ENCODE data around the gene HMGXB3. TPM values are rescaled to one million over a fixed set of nuclear protein-coding genes. Genes with fewer than 3 reads are reported as not detected.
"Not testable (repeated sequence)": the region's sequence is repeated elsewhere in the genome, so short reads cannot be mapped to it uniquely, and the experiment has no call there.

Gene HMGXB3
- total RNA-seq, 1 experiment from 2014 or later: 23.8 TPM

GRCh38 chr5:150021491-150022157 lies 21.1 kb downstream of the HMGXB3 start:
- Histone ChIP-seq H3K27me3 (ENCODE audit: control insufficient read depth, insufficient read depth, low read length) (no peaks in the 10 kb centered on the region), H3K4me3 (ENCODE audit: insufficient read depth, low read depth, low read length) (no peak overlapping the region), H3K36me3 (replicated peaks; ENCODE audit: control insufficient read depth, insufficient read depth, low read length) (peaks cover 22% of the 10 kb centered on the region)
- DNase-seq: no peak

- DNase-seq: no peak
- Histone ChIP-seq H3K36me3 (replicated peaks; ENCODE audit: control insufficient read depth, insufficient read depth, low read length) (peaks cover 26% of the 10 kb centered on the region), H3K27me3 (ENCODE audit: control insufficient read depth, insufficient read depth, low read length) (no peaks in the 10 kb centered on the region), H3K4me3 (ENCODE audit: insufficient read depth, low read depth, low read length) (no peak overlapping the region)
These were observed 21.6 kb downstream of the HMGXB3 start for GRCh38 chr5:150022158-150022531.

- no peak overlapping the region for H3K4me3 ChIP-seq (ENCODE audit: insufficient read depth, low read depth, low read length)
- no peaks in the 10 kb centered on the region for H3K27me3 ChIP-seq (ENCODE audit: control insufficient read depth, insufficient read depth, low read length)
- H3K36me3 ChIP-seq (replicated peaks; ENCODE audit: control insufficient read depth, insufficient read depth, low read length): peaks cover 27% of the 10 kb centered on the region
- DNase-seq: no peak
These were observed 22.1 kb downstream of the HMGXB3 start for GRCh38 chr5:150022681-150023080.

- Histone ChIP-seq H3K27me3 (ENCODE audit: control insufficient read depth, insufficient read depth, low read length) (no peaks in the 10 kb centered on the region), H3K36me3 (replicated peaks; ENCODE audit: control insufficient read depth, insufficient read depth, low read length) (peaks cover 25% of the 10 kb centered on the region), H3K4me3 (ENCODE audit: insufficient read depth, low read depth, low read length) (no peak overlapping the region)
- no peak for DNase-seq
These were observed 22.6 kb downstream of the HMGXB3 start for GRCh38 chr5:150023136-150023535.

GRCh38 chr5:150024346-150024984 lies 23.9 kb downstream of the HMGXB3 start:
- Histone ChIP-seq H3K27me3 (ENCODE audit: control insufficient read depth, insufficient read depth, low read length) (no peaks in the 10 kb centered on the region), H3K4me3 (ENCODE audit: insufficient read depth, low read depth, low read length) (no peak overlapping the region), H3K36me3 (replicated peaks; ENCODE audit: control insufficient read depth, insufficient read depth, low read length) (peaks cover 25% of the 10 kb centered on the region)
- DNase-seq: no peak

- Histone ChIP-seq H3K36me3 (replicated peaks; ENCODE audit: control insufficient read depth, insufficient read depth, low read length) (peaks cover 28% of the 10 kb centered on the region), H3K27me3 (ENCODE audit: control insufficient read depth, insufficient read depth, low read length) (no peaks in the 10 kb centered on the region), H3K4me3 (ENCODE audit: insufficient read depth, low read depth, low read length) (no peak overlapping the region)
- no peak for DNase-seq
These were observed 26.2 kb downstream of the HMGXB3 start for GRCh38 chr5:150026682-150027172.

GRCh38 chr5:150028047-150028446 lies 27.5 kb downstream of the HMGXB3 start:
- H3K27me3 ChIP-seq (ENCODE audit: control insufficient read depth, insufficient read depth, low read length); DNase-seq; H3K4me3 ChIP-seq (ENCODE audit: insufficient read depth, low read depth, low read length): not testable (repeated sequence)
- peaks cover 38% of the 10 kb centered on the region for H3K36me3 ChIP-seq (replicated peaks; ENCODE audit: control insufficient read depth, insufficient read depth, low read length)

- no peak for DNase-seq
- Histone ChIP-seq H3K36me3 (replicated peaks; ENCODE audit: control insufficient read depth, insufficient read depth, low read length) (peaks cover 43% of the 10 kb centered on the region), H3K27me3 (ENCODE audit: control insufficient read depth, insufficient read depth, low read length) (no peaks in the 10 kb centered on the region), H3K4me3 (ENCODE audit: insufficient read depth, low read depth, low read length) (no peak overlapping the region)
These were observed 32.8 kb downstream of the HMGXB3 start for GRCh38 chr5:150033334-150033733.

- DNase-seq: no peak
- no peaks in the 10 kb centered on the region for H3K27me3 ChIP-seq (ENCODE audit: control insufficient read depth, insufficient read depth, low read length)
- H3K4me3 ChIP-seq (ENCODE audit: insufficient read depth, low read depth, low read length): no peak overlapping the region
- peaks cover 43% of the 10 kb centered on the region for H3K36me3 ChIP-seq (replicated peaks; ENCODE audit: control insufficient read depth, insufficient read depth, low read length)
These were observed 34.1 kb downstream of the HMGXB3 start for GRCh38 chr5:150034662-150035061.

GRCh38 chr5:150035139-150035895 lies 34.8 kb downstream of the HMGXB3 start:
- no peak for DNase-seq
- Histone ChIP-seq H3K27me3 (ENCODE audit: control insufficient read depth, insufficient read depth, low read length) (no peaks in the 10 kb centered on the region), H3K36me3 (replicated peaks; ENCODE audit: control insufficient read depth, insufficient read depth, low read length) (peaks cover 40% of the 10 kb centered on the region), H3K4me3 (ENCODE audit: insufficient read depth, low read depth, low read length) (no peak overlapping the region)

- no peak overlapping the region for H3K4me3 ChIP-seq (ENCODE audit: insufficient read depth, low read depth, low read length)
- peaks cover 43% of the 10 kb centered on the region for H3K36me3 ChIP-seq (replicated peaks; ENCODE audit: control insufficient read depth, insufficient read depth, low read length)
- H3K27me3 ChIP-seq (ENCODE audit: control insufficient read depth, insufficient read depth, low read length): no peaks in the 10 kb centered on the region
- no peak for DNase-seq
These were observed 36.0 kb downstream of the HMGXB3 start for GRCh38 chr5:150036513-150036912.

GRCh38 chr5:150038547-150038946 lies 38.0 kb downstream of the HMGXB3 start:
- H3K4me3 ChIP-seq (ENCODE audit: insufficient read depth, low read depth, low read length): no peak overlapping the region
- DNase-seq: no peak
- no peaks in the 10 kb centered on the region for H3K27me3 ChIP-seq (ENCODE audit: control insufficient read depth, insufficient read depth, low read length)
- peaks cover 40% of the 10 kb centered on the region for H3K36me3 ChIP-seq (replicated peaks; ENCODE audit: control insufficient read depth, insufficient read depth, low read length)

GRCh38 chr5:150042459-150042858 lies 41.9 kb downstream of the HMGXB3 start:
- H3K36me3 ChIP-seq (replicated peaks; ENCODE audit: control insufficient read depth, insufficient read depth, low read length): peaks cover 28% of the 10 kb centered on the region
- H3K27me3 ChIP-seq (ENCODE audit: control insufficient read depth, insufficient read depth, low read length): no peaks in the 10 kb centered on the region
- no peak overlapping the region for H3K4me3 ChIP-seq (ENCODE audit: insufficient read depth, low read depth, low read length)
- no peak for DNase-seq

GRCh38 chr5:150043657-150044328 lies 43.3 kb downstream of the HMGXB3 start:
- Histone ChIP-seq H3K27me3 (ENCODE audit: control insufficient read depth, insufficient read depth, low read length) (no peaks in the 10 kb centered on the region), H3K4me3 (ENCODE audit: insufficient read depth, low read depth, low read length) (no peak overlapping the region), H3K36me3 (replicated peaks; ENCODE audit: control insufficient read depth, insufficient read depth, low read length) (peaks cover 34% of the 10 kb centered on the region)
- no peak for DNase-seq
